GF-D8 (cell line): Measurements from ENCODE around the gene CENPB.

Source experiments
- DNase-seq: peaks from one replicate; lab custom pipeline; 2025; lab: John Stamatoyannopoulos, UW

Gene CENPB

DNA sequence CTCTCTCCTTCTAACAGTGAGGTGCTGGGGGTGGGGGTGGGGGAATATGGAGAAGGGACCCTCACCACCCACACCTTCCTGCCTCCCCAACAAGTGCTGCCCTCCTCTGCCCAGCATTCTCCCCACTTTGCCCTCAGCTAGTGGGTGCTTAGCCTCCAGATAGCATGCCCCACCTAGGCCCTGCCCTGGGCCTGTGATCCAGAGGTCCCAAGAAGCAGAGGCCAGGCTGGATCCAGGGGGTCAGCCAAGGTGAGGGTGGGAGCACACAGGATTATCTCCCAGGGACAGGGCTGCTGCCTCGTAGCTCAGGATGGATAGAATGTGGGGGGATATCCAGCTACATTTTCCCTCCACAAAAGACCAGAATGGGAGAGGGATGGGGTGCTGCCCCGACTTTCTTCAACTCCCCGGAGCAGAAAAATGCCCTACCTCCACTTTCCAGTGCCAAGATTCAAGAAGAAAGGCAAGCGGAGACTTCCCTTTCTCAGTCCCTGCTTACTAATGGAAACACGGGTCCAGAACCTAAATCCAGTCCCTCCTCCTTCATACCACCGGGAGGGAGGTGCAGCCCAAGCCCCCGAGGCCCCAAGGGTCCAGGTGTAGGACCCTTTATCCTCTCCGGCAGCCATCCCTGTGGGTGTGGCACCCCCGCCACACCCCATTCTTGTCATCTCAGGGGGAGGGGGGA, 20.0 kb downstream of the CENPB start:
- DNase-seq, result no peak

DNA sequence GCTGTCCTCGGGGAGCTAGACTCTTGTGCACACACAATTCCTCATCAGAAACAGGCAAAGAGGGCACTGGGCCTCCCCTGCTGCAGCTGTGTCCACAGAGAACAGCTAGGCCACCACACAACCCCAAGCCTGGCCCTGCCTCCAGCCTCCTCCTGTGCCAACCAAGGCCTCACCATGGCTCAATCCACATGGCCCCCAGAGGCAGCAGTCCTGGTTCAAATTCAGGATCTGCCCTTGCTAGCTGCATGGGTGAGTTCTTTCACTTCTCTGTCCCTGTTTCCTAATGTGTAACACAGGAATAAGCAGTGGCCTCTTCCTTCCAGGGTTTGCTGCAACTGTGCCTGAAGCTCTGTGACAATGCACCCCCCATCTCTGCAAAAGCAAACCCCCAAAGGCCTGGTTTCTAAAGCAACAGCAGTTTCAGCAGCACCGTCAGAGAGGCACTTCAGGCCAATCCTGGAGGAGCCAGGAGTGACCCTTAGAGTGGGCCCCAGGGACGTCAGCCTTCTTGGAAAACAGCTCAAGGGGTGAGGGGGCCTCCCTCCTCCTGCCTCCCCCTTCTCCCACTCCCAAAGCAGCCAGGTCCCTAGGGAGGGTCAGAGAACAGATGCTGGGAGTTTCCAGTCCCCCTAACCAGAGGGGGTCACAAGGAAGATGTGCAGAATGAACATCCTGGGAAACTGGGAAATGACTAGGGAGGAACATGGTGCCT, 21.2 kb downstream of the CENPB start:
- DNase-seq, result no peak

DNA sequence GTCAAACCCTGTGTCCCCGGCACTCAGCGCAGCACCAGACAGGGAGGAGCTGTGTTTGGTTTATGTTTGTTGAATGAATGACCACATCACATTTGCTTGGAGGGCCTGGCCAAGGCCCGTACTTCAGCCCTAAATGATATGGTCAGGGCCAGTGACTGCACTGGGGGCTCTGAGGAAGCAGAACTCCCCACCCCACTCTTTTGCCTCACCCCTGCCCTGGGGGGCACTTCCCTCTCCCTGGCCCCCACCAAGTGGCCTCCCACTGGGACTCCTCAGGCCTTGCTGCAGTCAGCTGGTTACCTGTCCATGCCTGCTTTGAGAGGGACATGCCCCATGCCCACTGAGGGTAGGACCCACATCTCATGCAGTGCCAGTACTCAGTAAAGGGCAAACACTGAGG, 21.9 kb downstream of the CENPB start:
- DNase-seq, result no peak

DNA sequence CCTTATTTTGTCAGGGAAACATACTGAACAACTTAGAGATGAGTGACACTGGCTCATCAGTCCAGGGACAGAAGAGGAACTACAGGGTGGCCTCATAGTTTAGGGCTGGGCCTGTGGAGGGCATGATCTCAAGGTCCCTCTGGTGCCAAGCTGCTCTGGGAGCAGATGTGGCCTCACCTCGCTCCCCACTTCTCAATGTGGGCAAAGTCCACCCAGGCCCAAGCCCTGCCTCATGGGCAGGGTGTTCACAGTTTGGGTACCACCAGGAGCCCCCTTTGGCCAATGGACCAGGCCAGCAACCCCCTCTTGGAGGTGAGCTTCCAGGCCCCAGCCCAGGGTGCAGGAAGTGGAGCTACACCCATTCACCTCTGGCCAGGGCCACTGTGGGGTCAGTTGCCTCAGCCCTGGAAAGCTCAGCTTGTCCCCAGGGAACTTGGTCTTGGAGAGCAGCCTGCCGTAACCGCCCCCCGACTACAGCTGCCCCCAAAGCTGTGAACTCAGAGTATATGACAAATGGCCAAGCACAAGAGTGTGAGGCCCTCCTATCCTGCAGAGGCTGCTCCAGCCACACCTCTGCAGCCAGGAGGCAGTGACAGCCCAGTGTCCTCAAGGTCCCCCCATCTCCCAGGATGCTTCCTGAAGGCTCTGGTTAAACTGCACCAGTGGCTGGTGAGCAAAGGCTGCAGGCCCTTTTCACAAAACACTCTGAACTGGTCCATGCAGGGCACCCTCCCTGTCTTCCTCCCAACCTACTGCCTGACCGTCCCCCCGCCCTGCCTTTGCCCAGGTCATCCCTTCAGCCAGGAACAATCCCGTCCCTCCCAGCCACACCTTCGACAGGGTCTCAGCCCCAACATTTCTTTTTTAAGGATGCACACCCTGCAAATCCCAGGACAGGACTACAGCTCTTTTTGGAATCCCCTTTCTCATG, 22.6 kb downstream of the CENPB start:
- DNase-seq, result no peak

DNA sequence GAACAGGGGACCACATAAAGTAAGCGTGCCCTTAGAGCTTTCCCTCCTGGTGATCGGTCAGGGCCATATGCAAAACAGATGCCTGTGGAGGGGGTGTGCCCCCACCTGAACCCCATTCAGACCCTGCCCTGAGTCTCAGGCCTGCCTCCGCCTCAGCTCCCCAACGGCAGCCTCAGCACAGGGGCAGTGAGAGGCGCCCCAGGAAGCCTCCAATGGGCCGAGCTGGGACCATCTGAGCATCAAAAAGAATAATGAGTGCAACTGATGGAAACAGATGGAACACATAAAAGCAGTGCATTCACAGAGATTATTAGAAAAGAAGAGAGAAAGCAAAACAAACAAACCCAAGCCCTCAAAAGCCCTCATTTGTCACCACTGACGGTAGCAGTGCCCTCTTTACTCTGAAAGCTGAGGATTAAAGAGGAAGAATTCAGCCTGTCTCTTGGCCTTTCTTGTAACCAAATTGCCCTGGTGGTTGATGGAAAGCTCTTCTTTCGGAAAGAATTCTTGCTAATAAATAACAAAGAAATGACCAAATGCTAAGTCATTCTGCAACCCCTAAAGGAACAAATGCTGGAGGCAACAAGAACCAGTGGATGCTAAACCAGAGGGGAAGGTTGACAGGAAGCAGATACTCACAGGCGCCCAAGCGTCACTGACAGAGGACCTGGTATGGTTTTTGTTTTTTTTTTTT, 25.7 kb downstream of the CENPB start:
- DNase-seq, result no peak

DNA sequence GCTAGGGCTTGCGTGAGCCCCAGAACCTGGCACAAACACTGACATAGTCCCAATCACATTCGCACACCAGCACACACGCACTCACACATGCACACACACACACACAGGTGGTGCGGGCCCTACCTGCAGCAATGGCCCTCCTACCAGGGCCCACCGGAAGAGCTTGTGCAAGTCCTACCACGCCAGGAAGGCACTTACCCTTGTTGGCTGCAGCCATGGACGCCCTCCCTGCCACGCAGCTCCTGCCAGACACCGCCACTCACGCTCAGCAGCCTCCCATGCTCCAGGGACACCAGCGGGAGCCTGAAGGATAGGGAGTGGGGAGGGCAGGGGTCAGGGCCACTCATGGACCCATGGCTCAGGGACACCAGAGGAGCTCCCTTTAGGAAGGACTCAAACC, 26.7 kb downstream of the CENPB start:
- no peak for DNase-seq

DNA sequence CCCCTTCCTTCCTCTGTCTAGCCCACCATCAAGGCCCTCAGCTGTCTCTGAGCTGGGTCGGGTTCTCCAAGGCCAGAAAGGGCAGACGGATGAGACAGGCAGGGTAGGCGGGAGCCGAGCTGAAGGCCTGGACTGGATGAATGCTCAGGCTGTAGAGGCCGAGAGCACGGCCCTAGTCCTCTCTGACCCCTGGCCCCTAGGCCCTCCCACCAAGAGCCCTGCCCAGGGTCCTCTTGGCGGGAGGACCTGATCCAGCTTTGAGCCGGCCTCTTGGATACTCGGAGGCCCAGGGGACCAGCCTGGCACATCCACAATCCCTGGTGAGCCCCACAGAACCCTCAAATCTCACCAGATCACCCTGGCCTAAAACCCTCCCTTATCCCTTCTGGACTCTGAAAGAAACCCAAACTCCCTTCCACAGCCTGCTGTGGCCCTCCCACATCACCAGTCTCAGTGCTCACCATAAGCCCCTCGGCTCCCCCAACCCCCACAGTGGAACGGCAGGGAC, 27.2 kb downstream of the CENPB start:
- no peak for DNase-seq

DNA sequence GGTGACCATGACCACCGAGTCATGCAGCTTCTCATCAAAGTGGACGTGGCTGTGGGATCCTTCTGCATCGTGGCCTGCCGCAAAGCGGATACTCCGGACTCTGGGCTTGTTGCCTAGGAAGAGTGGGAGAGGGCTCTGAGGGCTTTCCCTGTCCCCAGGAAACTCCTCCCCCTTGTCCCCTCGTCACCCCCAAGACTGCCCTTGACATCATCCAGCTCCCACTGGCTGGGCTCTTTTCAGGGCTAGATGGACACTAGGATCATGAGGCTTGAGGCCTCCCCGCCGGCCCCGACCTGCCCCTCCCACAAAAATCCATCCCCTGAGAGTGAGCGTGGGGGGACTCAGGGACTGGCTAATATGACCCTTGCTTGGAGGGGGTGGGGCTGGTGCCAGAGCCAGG, 28.0 kb downstream of the CENPB start:
- DNase-seq, result no peak

DNA sequence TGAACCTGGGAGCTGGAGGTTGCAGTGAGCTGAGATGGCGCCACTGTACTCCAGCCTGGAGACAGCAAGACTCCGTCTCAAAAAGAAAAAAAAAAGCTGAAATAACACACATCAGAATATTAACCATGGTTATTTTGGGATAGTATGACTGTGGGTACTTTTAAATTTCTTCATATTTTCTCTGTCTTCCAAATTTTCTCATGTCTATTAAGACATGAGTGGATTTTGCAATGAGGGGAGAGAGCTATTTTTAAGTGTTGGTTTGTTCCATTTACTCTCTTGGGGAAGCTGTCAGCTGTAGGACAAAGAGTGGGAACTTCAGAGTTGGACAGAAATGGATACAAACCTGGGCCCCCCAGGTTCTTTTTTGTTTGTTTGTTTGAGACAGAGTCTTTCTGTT, 29.3 kb downstream of the CENPB start:
- DNase-seq, result no peak

DNA sequence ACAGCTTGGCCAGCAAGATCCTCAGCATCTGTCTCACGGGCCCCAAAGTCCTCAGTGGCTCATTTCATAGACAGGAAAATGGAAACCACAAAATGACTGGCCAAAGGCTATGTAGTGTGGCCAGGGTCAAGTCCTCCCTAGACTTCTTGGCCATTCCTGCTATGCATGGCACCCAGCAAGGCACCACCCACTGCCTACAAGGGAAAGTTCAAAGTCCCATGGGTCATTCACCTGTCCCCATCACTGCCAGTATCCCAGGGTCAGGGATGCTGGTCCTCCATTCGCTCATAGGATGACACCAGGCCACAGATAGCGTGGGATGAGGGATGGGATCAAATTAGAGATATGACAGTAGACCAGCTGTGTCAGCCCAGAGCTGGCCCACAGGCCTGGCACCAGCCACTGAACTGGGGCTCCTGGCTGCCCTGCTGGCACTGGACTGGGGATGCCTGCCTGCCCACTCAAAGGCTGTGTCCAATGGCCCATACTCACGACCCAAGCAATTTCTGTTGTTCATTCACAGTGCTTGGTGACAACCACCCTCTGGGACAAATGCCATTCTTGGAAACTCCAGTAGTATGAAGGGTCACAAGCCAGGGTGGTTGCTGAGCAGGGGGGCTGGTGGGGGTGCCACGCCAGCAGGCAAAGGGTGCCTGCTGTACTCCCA, 30.6 kb downstream of the CENPB start:
- no peak for DNase-seq

DNA sequence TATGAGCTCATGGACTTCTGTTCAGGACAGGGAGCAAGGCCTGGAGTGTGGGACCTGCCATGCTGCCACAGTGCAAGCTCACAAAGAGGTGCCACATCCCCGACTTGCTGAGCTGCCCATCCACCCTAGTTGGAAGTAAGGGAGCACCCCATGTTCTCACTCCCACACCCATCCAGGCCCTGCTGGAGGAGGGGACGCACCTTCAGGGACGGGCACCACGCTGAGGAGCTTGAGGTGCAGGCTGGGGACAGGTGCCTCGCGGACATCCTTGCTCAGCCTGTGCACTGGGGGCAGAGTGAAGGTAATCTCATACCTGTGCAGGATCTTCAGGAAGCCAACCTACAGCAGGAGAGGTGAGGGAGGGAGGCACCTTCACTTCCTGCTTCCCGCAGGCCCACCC, 31.3 kb downstream of the CENPB start:
- DNase-seq, result no peak

DNA sequence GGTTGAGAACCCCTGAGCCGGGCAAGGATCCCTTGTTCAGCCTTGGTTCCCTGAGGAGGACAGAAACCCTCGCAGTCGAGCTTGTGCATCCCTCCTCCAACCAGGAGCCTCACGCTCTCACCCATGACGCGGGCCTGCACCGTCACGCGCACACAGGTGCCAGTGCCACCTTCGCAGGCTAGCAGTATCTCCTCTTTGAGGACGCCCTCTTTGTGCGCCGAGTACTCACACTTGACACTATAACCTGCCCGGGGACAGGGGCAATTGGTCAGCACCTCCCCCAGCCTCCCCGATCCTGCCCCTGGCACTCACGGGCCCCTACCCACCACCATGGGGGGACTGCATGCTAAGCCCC, 32.3 kb downstream of the CENPB start:
- no peak for DNase-seq

DNA sequence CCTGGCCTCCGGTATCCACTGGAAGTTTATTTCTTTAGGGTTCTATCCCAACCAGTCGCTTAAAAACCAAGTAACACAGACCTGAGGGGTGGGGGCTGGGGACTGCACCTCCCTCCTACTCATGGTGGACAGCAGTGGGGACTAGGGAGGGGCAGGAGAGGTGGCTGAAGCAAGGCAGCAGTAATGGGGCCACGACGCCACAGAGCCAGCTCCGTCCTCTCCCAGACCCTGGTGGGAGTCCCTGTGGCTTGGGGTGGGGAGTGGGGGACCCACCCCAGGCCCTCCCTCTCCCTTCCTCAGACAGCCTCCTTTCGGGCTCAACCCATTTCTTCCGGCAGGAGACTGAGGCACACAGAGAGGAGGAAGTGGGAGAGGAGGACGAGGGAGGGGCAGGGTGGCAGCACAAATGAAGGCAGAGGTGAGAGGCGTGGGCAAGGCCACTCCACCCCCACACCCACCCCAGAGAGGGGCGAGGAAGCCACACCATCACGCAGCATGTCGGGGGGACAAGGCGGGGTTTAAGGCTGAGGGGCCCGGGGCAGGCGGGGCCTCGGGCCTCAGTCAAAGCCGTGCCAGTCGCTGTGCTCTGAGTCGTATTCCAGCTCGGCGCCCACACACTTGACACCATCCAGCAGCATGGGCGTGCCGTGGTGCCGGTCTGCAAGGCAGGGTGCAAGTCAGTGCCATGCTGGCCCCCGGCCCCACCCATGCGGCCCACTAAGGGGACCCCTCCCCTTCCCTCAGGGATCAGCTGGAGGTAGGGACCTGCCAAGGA, 32.9 kb downstream of the CENPB start:
- DNase-seq, result no peak

DNA sequence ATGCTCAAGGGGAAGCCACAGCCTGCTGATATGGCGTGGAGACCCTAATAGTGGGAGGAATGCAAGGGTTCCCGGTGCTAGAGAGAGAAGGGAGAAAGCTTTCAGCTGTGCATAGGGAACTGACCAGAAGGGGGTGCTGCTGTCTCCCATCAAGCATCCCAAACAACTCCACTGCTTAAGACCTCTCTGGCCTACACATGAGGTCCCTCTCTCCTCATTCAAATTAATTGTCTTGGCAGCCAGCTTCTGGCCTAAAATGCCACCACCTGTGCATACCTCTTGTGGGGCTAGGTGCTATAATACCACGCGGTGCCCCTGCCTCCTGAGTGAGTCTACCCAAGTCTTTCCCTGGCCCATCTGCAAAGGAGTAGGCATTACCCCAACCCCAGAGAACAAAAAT, 33.4 kb downstream of the CENPB start:
- DNase-seq, result peak; percentile 14

DNA sequence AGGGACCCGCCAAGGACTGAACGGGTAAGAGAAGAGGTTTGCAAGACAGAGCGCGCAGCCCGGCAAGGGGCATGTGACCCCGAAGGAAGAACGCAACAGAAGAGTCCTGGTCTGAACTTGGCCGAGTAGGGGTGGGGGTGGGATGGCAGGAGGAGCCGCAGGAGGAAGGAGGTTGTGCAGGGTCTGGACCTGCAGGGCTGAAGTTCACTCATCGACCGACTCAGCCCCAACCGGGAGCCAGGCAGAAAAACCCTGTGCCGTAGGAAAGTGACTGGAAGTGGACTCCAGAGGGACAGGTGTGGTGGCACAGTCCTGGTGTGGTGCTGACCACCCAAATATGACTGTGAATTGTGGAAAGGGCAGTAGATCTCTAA, 34.2 kb downstream of the CENPB start:
- no peak for DNase-seq

DNA sequence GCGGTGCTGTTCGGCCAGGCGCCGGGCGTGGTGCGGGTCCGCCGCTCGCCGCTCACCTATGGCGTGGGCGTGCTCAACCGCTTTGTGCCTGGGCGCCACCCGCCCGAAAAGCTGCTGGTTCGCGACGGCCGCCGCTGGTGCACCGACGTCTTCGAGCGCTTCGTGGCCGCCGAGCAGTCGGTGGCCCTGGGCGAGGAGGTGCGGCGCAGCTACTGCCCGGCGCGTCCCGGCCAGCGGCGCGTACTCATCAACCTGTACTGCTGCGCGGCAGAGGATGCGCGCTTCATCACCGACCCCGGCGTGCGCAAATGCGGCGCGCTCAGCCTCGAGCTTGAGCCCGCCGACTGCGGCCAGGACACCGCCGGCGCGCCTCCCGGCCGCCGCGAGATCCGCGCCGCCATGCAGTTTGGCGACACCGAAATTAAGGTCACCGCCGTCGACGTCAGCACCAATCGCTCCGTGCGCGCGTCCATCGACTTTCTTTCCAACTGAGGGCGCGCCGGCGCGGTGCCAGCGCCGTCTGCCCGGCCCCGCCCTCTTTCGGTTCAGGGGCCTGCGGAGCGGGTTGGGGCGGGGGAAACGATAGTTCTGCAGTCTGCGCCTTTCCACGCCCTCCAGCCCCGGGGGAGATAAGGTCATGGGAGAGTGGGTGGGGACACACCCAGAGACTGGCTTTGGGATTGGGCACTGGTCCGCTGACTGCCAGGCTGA, 34.7 kb downstream of the CENPB start:
- DNase-seq, result no peak

DNA sequence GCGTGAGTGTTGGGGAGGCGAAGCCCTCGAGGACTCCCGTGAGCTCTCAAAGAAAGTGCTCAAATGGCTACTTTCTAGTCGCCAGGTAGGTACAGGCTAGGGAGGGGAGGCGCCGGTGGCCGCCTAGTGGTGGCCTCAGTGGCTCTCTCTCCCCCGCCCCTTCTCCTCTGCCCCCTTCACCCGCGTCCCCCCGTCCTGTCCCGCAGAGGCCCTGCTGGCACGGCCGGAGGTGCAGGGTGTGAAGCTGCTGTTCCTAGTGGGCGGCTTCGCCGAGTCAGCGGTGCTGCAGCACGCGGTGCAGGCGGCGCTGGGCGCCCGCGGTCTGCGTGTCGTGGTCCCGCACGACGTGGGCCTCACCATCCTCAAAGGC, 35.2 kb downstream of the CENPB start:
- no peak for DNase-seq

DNA sequence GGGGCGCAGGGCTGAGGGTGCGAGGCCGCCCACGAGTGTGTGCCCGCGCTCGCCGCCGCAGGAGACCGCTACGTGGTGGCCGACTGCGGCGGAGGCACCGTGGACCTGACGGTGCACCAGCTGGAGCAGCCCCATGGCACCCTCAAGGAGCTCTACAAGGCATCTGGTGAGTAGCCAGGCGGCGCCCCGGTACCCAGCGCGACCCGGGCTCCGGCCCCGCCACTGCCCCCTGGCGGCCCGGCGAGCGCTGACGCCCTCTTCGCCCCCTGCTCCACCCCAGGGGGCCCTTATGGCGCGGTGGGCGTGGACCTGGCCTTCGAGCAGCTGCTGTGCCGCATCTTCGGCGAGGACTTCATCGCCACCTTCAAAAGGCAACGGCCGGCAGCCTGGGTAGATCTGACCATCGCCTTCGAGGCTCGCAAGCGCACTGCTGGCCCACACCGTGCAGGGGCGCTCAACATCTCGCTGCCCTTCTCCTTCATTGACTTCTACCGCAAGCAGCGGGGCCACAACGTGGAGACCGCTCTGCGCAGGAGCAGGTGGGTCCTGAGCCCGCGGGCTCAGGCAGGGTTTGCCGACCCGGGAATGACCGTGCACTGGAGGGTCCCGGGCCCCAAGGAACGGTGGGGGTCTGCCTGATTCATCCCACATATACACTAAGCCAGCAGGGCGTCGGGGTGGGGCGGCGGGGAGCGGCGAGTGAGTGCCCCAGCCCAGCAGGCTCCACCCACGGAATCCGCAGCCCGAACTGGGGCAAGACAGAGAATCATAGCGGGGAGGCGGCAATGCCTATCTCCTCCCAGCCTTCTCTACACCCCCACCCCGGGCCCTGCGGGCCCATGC, 36.6 kb downstream of the CENPB start:
- no peak for DNase-seq

DNA sequence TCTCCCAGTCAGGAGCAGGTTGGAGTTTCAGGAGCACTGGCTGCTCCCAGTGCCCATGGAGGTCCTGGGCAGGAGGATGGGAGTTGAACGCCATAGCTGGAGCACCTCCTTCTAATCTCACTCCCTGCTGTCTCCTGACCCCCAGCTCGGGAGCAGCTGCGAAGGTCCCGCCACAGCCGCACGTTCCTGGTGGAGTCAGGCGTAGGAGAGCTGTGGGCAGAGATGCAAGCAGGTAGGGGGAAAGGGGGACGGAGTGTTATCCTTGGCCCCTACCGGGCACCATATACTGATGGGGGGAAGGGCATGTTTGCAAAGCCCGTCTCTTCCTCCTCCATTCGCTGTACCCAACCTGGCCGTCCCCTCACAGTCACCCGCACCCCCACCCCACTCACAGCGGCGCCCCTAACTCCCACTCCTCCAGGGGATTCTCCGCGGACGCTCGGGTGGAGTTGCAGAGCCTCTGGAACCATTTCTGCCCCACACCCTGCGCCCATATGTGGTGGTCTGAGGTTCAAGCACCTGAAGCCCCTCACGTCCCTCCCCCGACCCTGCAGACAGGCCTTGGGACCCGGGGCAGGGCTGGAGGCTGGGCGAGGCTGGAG, 37.4 kb downstream of the CENPB start:
- DNase-seq, result no peak
